GM12878 (cell line): Measurements from ENCODE around the gene TRIM28. TPM values are rescaled to one million over a fixed set of nuclear protein-coding genes. Genes with fewer than 3 reads are reported as not detected.

Source experiments
- ATAC-seq: fragments of 200-7000 bp; cut with Tn5 transposase; 3 replicates; pipeline ENCODE4 v1.9.1; 2020; ENCODE audit warnings: mild to moderate bottlenecking, moderate library complexity
- BruUV-seq: library from RNA; stranded (reverse); fragments of 400-500 nt; replicated peaks from 2 replicates; lab custom pipeline; 2021; lab: Mats Ljungman, UMichigan
- CTCF ChIA-PET: fragments of 300-600 bp; sonication (Branson Sonifier 250); formaldehyde crosslinking; extraction: SDS; loops from one replicate; lab custom pipeline; 2021; ENCODE audit warnings: inconsistent platforms; lab: Yijun Ruan, JAX
- POLR2A ChIA-PET: fragments of 350-600 bp; formaldehyde crosslinking; extraction: SDS; loops from one replicate; lab custom pipeline; 2021; ENCODE audit warnings: inconsistent platforms; lab: Charles Lee
- RAD21 ChIA-PET: fragments of 300-600 bp; sonication (Branson Sonifier 250); formaldehyde crosslinking; loops from one replicate; lab custom pipeline; 2023; ENCODE audit warnings: antibody characterized with exemption; ENCODE audit not compliant: unreplicated experiment; lab: Charles Lee
- SMC1A ChIA-PET: fragments of 300-600 bp; sonication (Branson Sonifier 250); formaldehyde crosslinking; loops from one replicate; lab custom pipeline; 2023; ENCODE audit not compliant: unreplicated experiment, uncharacterized antibody; lab: Charles Lee
- DNase-seq: peaks from one replicate; pipeline ENCODE4 v3.0.0-alpha.2; 2011; ENCODE audit warnings: low read depth, low spot score
- FAIRE-seq: peaks from 3 replicates; lab custom pipeline; 2011; peaks lifted over from hg19 to GRCh38; lab: Jason Lieb, UNC
- H2AFZ ChIP-seq: 2 replicates; pipeline ENCODE4 v1.6.0; 2011; ENCODE audit warnings: low read depth, low read length, control low read depth; ENCODE audit not compliant: control insufficient read depth
- H3K27ac ChIP-seq: 2 replicates; pipeline ENCODE4 v1.5.1; 2011; ENCODE audit warnings: control low read depth; ENCODE audit not compliant: control insufficient read depth, insufficient read depth
- H3K27me3 ChIP-seq, 2 experiments: replicated peaks in 1 of 2; 2 replicates each; pipeline versions ENCODE4 v1.6.0 to v1.6.1; 2011; ENCODE audit warnings: low read length in 1 of 2; ENCODE audit not compliant: control insufficient read depth in 2 of 2, insufficient read depth in 2 of 2
- H3K36me3 ChIP-seq, 2 experiments: 2 replicates each; pipeline ENCODE4 v1.5.1; 2011; ENCODE audit warnings: low read length in 1 of 2; ENCODE audit not compliant: control insufficient read depth in 2 of 2, insufficient read depth in 2 of 2
- H3K4me1 ChIP-seq: 2 replicates; pipeline ENCODE4 v1.6.1; 2011; ENCODE audit warnings: mild to moderate bottlenecking, low read length, moderate library complexity, mixed read lengths; ENCODE audit not compliant: control insufficient read depth, insufficient read depth
- H3K4me2 ChIP-seq: 2 replicates; pipeline ENCODE4 v1.6.0; 2011; ENCODE audit warnings: control low read depth; ENCODE audit not compliant: control insufficient read depth, insufficient read depth
- H3K4me3 ChIP-seq: fragments of 200-600 bp; sonication (generic); 2 replicates; pipeline ENCODE4 v1.5.1; 2016
- H3K79me2 ChIP-seq: 2 replicates; pipeline ENCODE4 v1.6.0; 2011; ENCODE audit warnings: low read length; ENCODE audit not compliant: control insufficient read depth, insufficient read depth
- H3K9ac ChIP-seq: 2 replicates; pipeline ENCODE4 v1.8.0; 2011; ENCODE audit warnings: low read length, control low read depth, mixed read lengths; ENCODE audit not compliant: control insufficient read depth, insufficient read depth
- H3K9me3 ChIP-seq: replicated peaks from 3 replicates; pipeline ENCODE4 v1.5.1; 2011; ENCODE audit warnings: mild to moderate bottlenecking, low read length; ENCODE audit not compliant: control insufficient read depth, insufficient read depth
- H4K20me1 ChIP-seq: 2 replicates; pipeline ENCODE4 v1.6.0; 2011; ENCODE audit not compliant: control insufficient read depth, insufficient read depth
- ATF2 ChIP-seq: IDR thresholded peaks from 2 replicates; pipeline ENCODE4 v1.6.1; 2012; ENCODE audit warnings: low read length, inconsistent platforms
- E2F4 ChIP-seq: IDR thresholded peaks from 2 replicates; pipeline ENCODE4 v1.6.1; 2012; ENCODE audit warnings: low read depth, low read length, improper control_type of control experiment
- EED ChIP-seq: sonication (generic); IDR thresholded peaks from 2 replicates; pipeline ENCODE4 v1.6.1; 2016; ENCODE audit warnings: antibody characterized with exemption, low read depth
- EGR1 ChIP-seq, 2 experiments: IDR thresholded peaks; 1 replicate in 1 of 2; 2 replicates in 1 of 2; pipeline ENCODE4 v1.6.1; 2011 to 2012; ENCODE audit warnings: low read depth in 2 of 2, low read length in 2 of 2, borderline replicate concordance in 1 of 2, mild to moderate bottlenecking in 1 of 2, moderate library complexity in 1 of 2
- IKZF1 ChIP-seq: fragments of 450-650 bp; conservative IDR thresholded peaks from 2 replicates; pipeline ENCODE4 v1.6.1; 2017; ENCODE audit warnings: antibody characterized with exemption, mild to moderate bottlenecking
- IRF3 ChIP-seq: fragments of 450-650 bp; IDR thresholded peaks from 2 replicates; pipeline ENCODE4 v1.6.1; 2014; ENCODE audit warnings: mild to moderate bottlenecking
- IRF5 ChIP-seq: fragments of 450-650 bp; IDR thresholded peaks from 2 replicates; pipeline ENCODE4 v1.6.1; 2017; ENCODE audit warnings: borderline replicate concordance
- MEF2A ChIP-seq: IDR thresholded peaks from 2 replicates; pipeline ENCODE4 v1.6.1; 2011; ENCODE audit warnings: low read depth, mild to moderate bottlenecking, low read length, moderate library complexity; ENCODE audit not compliant: insufficient read depth
- PBX3 ChIP-seq: IDR thresholded peaks from 2 replicates; pipeline ENCODE4 v1.6.1; 2011; ENCODE audit warnings: mild to moderate bottlenecking, low read depth, low read length, moderate library complexity; ENCODE audit not compliant: insufficient replicate concordance
- POLR2A ChIP-seq: IDR thresholded peaks from 2 replicates; pipeline ENCODE4 v1.6.1; 2011; ENCODE audit warnings: low read depth, mild to moderate bottlenecking, low read length
- RCOR1 ChIP-seq: conservative IDR thresholded peaks from 2 replicates; pipeline ENCODE4 v1.6.1; 2012; ENCODE audit warnings: low read depth, low read length, improper control_type of control experiment
- RFX5 ChIP-seq: IDR thresholded peaks from 2 replicates; pipeline ENCODE4 v1.6.1; 2011; ENCODE audit warnings: low read depth, low read length, improper control_type of control experiment
- RUNX3 ChIP-seq: IDR thresholded peaks from 2 replicates; pipeline ENCODE4 v1.6.1; 2012; ENCODE audit warnings: low read length, inconsistent platforms
- SPI1 ChIP-seq: IDR thresholded peaks from 2 replicates; pipeline ENCODE4 v1.6.1; 2011; ENCODE audit warnings: low read depth, mild to moderate bottlenecking, low read length, moderate library complexity, borderline replicate concordance; ENCODE audit not compliant: insufficient read depth
- TBL1XR1 ChIP-seq: IDR thresholded peaks from 2 replicates; pipeline ENCODE4 v1.6.1; 2012; ENCODE audit warnings: low read depth, low read length, improper control_type of control experiment
- ZNF217 ChIP-seq: fragments of 450-650 bp; IDR thresholded peaks from 2 replicates; pipeline ENCODE4 v1.6.1; 2017; ENCODE audit warnings: antibody characterized with exemption, mild to moderate bottlenecking
- WGBS: methylation state at CpG from one replicate; pipeline ENCODE4 v1.1.6; 2016; ENCODE audit warnings: low lambda C conversion rate; ENCODE audit not compliant: insufficient replicate concordance, insufficient coverage; ENCODE audit errors: missing lambda C conversion rate; 5-methylcytosine and 5-hydroxymethylcytosine counted together
- in situ Hi-C: fragments of 300-500 bp; cut with MboI; formaldehyde crosslinking; loops from 9 replicates; pipeline ENCODE4 v1.14.3; 2018; ENCODE audit warnings: mixed read lengths
- intact Hi-C: fragments of 100-400 bp; cut with micrococcal nuclease; formaldehyde crosslinking; loops from one replicate; pipeline ENCODE4 v1.14.2; 2022; ENCODE audit not compliant: unreplicated experiment
- polyA plus RNA-seq, 11 experiments: library from polyadenylated mRNA; depleted of rRNA in 4 of 11; unstranded in 6 of 11; stranded (reverse) in 5 of 11; fragments of >200 nt; fragmentation: Nextera tagmentation in 4 of 11; fragmentation: Illumina TruSeq in 1 of 11; extraction: Ambion mirVana in 4 of 11; extraction: Trizol in 1 of 11; gene quantifications; 1 replicate in 1 of 11; 2 replicates in 10 of 11; pipeline versions ENCODE4 v1.2.1 to v1.2.3, GENCODE V29; 2011 to 2016; ENCODE audit warnings: inconsistent platforms in 2 of 11, missing spikeins in 2 of 11, low read depth in 1 of 11
- total RNA-seq, 4 experiments: library from RNA; depleted of rRNA in 3 of 4; stranded (reverse); fragments of >200 nt in 3 of 4; fragmentation: Illumina TruSeq in 1 of 4; extraction: Trizol in 1 of 4; gene quantifications; 2 replicates each; pipeline versions ENCODE4 v1.2.1 to v1.2.3, GENCODE V29; 2013 to 2021

TRIM28 gene
- total and polyA plus RNA-seq, 10 of the 15 experiments (the other 5 are each of a cell fraction or from before 2014, with no cell fraction given): 5.0 to 650 (median 296) TPM

GRCh38 chr19:58513694-58514563, 29.9 kb upstream of the TRIM28 start:
- H3K4me3 ChIP-seq: peak overlapping the region; percentile 72
- no peaks in the 10 kb centered on the region for H3K9me3 ChIP-seq
- peak; percentile 97 for FAIRE-seq
- no peaks in the 10 kb centered on the region for H3K27me3 ChIP-seq
- no TSS peak for BruUV-seq
- peak overlapping the region; percentile 89 for H3K9ac ChIP-seq
- H3K4me1 ChIP-seq: peaks cover 23% of the 10 kb centered on the region
- peaks cover 0 to 8% of the 10 kb centered on the region in 2 experiments; a peak in 3 of 4 replicates for H3K36me3 ChIP-seq
- H3K27ac ChIP-seq: peak overlapping the region; percentile 91
- intact Hi-C loops: loop anchor here (2.0 kb wide), 1 partner anchor 45 kb away; the partner anchor contains the start of gene UBE2M
- ChIA-PET POLR2A (interaction anchor here (0.6 to 1.9 kb wide), 9 partner anchors 21 to 71 kb away, joined by 3 to 14 read pairs (median 4); partner anchors contain the start of genes CHMP2A and TRIM28), RAD21 (interaction anchor here (0.8 to 1.6 kb wide), 3 partner anchors 15 to 65 kb away, joined by 4 to 16 read pairs (median 6); no protein-coding TSS in a partner anchor), SMC1A (interaction anchor here (0.8 to 1.2 kb wide), 5 partner anchors 23 to 1049 kb away, joined by 3 to 4 read pairs (median 3); no protein-coding TSS in a partner anchor), CTCF (interaction anchor here (0.6 to 2.0 kb wide), 13 partner anchors 13 to 652 kb away, joined by 3 to 22 read pairs (median 4); partner anchors contain the start of genes CHMP2A, MZF1 and TRIM28)
- DNase-seq: peak; percentile 85
- H2AFZ ChIP-seq: peak overlapping the region; percentile 31
- no peaks in the 10 kb centered on the region for H4K20me1 ChIP-seq
- peaks cover 36% of the 10 kb centered on the region for H3K79me2 ChIP-seq
- in situ Hi-C loops: no loop called here
- peak overlapping the region; percentile 96 for H3K4me2 ChIP-seq
- WGBS: 10% methylated on average over 63 of the region's 66 CpGs
- ATAC-seq: peak; percentile 95
- TF ChIP-seq ATF2 (no peak), IRF5 (no peak), RFX5 (0 out of 2 replicates have a peak, but pooled peaks have one; percentile 43), IRF3 (peak; percentile 42; the same call in 1 of the 2 replicates), EGR1 (IDR thresholded peaks at IDR 0.05; ENCODE audit: borderline replicate concordance in 1 of 2, low read depth in 2 of 2, low read length in 2 of 2) (peak; percentile 38 to 92; a peak in 1 of 3 replicates), TBL1XR1 (peak; percentile 34; the same call in 1 of the 2 replicates), RCOR1 (no peak), EED (no peak), MEF2A (no peak), E2F4 (peak; percentile 65), IKZF1 (peak; percentile 84; the same call in 1 of the 2 replicates), ZNF217 (peak; percentile 52; the same call in 1 of the 2 replicates), PBX3 (no peak), SPI1 (no peak), POLR2A (peak; percentile 88), RUNX3 (peak; percentile 65)
